GM19397 (cell line): ENCODE measurements around the gene ABCC9.
"Not testable (repeated sequence)": the region's sequence is repeated elsewhere in the genome, so short reads cannot be mapped to it uniquely, and the experiment has no call there.

Experiments used
- ATAC-seq: cut with Tn5 transposase; IDR thresholded peaks from one replicate; pipeline ENCODE4 v1.9.1; 2021; ENCODE audit warnings: mild to moderate bottlenecking, moderate library complexity; ENCODE audit not compliant: unreplicated experiment

Gene ABCC9

GRCh38 chr12:21934173-21934572 is 7.1 kb downstream of the ABCC9 start:
- no peak for ATAC-seq

DNA sequence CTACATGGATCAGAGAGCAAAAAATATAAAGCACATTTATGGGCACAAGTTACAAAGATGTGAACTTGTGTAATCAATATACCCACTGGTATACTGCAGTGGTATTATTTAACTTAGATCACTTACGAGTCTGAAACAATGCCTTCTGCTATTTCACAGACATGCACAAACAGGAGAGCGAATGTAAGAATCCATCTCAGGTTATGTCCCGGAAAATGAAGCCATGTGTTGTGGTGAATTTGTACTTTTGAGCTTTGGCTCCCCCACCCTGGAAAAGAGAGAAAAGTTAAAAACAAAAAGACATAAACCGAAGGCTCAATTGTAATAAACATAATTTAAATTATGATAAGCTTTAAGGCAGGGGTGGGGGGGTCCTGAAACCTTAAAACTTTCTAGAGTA is 7.6 kb downstream of the ABCC9 start:
- no peak for ATAC-seq

- not testable (repeated sequence) for ATAC-seq
These were observed 11.3 kb downstream of the ABCC9 start for GRCh38 chr12:21929972-21930371.

DNA sequence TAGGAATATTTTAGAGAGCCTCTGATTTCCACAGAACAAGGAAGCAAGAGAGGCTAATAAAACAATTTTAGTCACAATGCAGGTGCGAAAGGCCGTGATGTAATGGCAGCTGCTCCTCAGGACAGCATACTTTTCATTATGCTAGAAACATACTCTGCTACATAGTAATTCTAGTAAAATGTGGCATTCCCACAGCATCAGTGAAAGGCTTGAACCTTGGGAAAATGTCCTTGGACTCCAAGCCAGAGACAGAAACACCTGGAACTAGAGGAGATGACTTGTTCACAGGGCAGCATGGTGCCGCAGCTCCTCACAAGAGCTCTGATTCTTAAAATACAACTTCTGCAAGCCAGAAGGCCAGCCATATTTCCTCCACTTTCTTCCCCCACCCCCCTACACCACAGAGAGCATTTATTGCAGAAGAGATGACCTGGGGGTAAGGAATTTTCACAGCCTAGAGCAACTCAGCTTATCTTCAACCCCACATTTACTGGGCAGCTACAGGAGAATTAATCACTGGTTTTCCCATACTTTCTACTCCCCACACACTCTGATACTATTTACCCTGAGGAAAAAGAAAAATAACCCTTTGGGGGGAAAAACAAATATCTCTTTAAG is 15.8 kb downstream of the ABCC9 start:
- no peak for ATAC-seq

- no peak for ATAC-seq
These were observed 19.8 kb downstream of the ABCC9 start for GRCh38 chr12:21921436-21921835.

DNA sequence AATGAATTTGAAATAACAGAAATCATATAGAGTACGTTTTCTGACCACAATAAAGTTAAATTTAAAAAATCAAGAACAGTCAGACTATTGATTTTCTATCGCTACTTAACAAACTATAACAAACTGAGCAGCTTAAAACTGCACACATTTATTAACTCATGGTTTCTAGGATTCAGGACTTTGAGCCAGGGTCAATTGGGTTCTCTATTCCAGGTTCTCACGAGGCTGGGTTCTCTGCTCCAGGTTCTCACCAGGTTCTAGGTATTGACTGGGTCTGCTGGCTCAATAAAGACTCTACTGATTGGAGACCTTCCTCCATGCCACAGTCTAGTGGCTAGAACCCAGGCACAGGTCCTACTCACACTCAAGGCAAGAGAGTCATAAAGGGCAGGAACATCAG is 22.8 kb downstream of the ABCC9 start:
- ATAC-seq: no peak

GRCh38 chr12:21913823-21914222 is 27.4 kb downstream of the ABCC9 start:
- no peak for ATAC-seq

DNA sequence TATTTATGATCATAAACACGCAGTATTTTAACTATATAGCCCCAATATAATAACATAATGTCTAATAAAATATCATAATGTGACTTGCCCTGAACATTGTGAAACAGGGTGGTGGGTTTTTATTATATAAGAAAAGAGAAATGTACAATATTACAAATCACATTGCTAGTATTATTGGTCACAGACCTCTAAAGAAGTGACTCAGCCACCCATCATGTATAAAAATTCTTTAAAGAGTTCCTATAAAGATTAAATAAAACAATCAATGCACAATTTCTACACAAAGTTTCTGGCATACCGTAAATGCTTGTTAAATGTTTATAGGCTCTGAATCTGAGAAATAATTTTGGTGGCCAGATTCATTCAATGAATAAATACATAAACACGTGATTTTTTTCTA is 28.9 kb downstream of the ABCC9 start:
- no peak for ATAC-seq

DNA sequence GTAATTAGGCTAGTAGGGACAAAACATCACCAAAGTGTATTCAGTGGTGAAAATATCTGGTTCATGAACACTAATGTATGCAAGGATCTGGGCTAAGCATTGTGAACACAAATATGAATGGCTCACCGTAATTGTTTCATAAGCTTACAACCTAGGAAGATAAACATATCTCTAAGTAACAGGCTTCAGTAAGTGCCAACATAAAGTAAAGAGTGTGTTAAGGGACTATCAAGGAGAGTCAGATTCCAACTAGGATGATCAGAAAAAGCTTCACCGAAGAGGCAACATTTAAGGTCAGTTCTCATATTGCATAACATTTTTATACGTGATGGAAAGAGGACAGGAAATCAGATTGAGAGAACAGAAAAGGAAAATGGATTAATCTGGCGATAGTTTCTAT is 29.4 kb downstream of the ABCC9 start:
- ATAC-seq: no peak

DNA sequence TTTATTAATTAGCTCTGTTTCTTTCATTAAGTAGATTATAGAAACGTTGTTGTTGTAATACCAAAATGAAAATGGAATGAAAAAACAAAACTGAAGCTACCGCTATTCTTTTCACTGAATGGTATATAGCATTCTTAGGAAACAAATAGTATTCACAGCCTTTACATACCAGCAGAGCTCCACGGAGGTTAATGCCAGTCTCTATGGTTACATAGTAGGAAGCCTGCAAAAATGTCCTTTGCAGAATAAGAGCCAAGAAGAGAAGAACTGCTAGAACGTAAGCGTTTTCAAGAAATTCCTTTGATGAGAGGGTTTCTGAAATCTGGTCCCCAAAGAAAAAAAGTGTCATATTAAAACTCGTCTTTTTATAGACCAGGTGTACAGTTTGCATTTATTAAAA is 30.6 kb downstream of the ABCC9 start:
- no peak for ATAC-seq

DNA sequence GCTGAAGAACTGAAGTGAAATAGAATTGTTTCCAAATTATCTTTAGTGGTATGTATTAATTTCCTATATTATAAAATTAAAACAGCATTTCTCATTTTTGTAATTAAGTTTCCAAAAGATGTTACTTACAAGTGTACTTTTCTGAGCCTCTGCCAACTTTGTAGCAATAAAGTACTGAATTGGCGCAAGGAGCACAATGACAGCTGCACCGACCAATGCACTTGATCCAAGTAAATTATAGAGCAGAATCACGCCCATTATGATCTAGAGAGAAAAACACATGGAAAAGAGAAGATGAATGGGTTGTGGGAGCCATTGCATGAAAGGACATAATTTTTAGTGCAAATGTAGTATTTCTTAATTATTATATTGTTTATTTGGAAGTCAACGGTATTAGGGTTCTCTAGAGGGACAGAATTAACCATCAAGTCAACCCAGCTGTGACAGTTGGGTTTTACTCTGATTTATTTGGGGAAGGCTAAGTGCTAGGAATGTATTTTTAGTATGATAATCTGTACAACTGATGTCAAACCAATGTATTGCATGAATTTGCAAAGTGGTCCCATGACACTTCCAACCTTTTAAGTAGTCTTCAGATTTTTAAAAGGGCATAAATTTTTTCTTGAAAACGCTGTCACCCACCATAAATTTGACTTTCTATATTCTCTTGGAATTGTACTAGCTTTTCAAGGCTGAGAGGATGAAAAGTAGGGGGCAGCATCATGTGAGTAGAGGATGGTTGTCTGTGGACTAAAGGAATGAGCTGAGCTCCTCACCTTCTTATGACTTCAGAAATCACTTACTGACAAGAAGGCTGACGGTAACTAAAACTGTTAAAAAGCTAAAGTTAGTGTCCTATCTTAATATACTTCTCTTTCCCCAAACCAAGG is 33.0 kb downstream of the ABCC9 start:
- ATAC-seq: no peak

DNA sequence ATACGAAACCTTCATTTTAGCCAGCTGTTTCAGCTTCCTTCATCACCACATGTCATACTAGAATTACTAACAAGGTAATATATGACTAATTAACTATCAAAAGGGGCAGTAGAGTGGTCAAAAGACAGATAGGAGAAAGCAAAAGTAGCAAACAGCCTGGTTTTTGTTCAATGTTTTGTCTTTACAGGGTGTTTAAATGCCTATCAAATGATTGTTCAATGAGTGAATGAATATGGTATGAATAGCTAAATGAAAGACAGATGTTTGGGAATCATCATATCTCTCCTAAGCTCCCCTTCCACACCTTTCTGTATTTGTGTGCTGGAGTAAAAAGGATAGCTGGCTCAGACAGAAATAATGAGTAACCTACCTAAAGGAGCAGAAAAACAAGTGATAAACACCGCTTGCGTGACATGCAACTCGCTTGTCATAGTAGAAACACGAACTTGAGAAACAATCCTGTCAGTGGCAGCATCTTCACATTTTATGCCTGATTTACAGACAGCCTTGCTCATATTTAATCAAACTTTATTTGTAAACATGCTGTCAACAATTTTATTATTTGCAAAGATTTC is 34.2 kb downstream of the ABCC9 start:
- peak; percentile 90 for ATAC-seq

- not testable (repeated sequence) for ATAC-seq
These were observed 41.7 kb downstream of the ABCC9 start for GRCh38 chr12:21899532-21899931.

DNA sequence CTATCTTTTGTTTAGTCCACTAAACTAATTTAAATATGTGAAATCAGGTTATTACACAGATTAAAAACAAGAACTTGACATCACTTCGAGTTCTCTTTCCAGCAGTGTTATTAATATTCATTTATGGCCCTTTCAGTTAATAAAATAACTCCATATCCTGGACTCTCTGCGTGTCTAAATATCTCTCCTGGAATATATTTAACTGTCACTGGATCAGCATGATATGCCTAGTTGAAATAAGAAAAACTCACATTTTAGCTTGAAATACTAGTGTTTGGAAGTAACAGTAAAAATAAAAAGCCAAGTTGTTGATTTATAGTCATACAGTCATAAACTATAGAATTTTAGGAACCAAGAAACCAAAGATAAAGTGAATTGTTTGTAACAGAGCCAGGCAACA is 45.6 kb downstream of the ABCC9 start:
- no peak for ATAC-seq

DNA sequence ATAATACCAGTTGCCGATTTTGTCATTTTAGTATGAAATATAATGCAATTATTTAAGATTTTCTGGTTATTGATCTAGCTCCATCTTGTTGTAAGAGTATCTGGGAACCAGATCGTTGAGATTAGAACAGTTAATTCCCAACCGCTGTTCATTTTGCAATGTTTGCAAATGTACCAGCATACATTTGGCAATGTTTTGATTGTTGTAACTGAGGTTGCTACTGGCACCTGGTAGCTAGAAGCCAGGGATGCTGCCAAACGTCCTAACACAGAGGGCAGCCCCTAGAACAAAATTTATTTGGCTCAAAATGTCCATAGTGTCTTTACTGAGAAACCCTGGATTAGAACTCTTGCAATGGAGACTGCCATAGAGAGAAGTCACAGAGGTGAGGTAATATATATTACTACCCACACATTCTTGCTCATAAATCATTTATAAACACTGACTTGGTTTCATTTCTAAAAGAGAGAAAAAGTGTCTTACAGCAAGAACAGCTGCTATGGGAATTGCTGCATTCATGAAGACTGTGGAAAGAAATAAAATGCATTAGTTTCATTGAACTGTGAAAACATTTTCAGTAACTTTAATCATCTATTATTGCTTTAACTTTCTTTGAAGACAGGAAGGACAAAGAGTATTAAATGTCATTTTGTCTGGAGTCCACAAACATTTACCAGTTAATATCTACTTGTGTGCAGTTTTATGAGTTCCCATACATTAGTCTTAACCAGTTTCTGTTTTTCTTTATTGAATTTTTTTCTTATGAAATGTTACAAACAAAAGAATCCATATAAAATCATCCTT is 46.2 kb downstream of the ABCC9 start:
- ATAC-seq: no peak

DNA sequence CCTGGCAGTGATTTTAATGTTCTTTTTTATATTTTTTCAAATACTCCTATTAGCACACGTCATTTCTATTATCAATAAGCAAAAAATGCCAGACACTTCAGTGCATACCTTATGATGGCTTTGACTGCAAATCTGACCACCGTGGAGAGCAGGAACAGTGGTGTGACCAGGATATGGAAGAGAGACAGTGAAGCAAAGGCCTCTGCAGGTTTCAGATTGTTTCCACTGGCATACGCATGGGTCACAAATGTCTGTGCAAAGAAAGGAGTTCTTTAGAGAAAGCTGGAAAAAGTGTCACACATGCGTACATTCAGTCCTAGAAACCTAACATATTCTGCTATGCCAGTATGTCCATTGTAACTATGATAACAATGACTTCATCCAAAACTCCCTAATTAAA is 47.3 kb downstream of the ABCC9 start:
- no peak for ATAC-seq

DNA sequence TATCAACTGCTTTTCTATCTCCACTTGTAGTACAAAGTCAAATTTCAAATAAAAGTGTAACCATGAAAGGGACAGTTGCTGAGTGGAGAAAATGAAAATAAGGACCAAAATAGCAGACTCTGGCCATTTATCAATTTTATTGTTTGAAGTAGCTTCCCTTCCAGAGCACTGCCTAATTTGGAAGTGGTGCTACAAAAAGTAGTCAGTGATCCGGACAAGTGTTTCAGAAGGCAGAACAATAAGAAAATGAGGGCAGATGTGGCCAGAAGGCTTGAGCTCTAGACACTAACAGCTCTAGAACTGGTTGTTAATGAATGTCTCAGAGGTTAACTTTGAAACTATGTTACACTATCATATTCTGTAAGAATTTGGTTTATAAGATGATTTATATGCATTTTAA is 48.9 kb downstream of the ABCC9 start:
- ATAC-seq: no peak

- no peak for ATAC-seq
These were observed 49.4 kb downstream of the ABCC9 start for GRCh38 chr12:21891751-21892217.

DNA sequence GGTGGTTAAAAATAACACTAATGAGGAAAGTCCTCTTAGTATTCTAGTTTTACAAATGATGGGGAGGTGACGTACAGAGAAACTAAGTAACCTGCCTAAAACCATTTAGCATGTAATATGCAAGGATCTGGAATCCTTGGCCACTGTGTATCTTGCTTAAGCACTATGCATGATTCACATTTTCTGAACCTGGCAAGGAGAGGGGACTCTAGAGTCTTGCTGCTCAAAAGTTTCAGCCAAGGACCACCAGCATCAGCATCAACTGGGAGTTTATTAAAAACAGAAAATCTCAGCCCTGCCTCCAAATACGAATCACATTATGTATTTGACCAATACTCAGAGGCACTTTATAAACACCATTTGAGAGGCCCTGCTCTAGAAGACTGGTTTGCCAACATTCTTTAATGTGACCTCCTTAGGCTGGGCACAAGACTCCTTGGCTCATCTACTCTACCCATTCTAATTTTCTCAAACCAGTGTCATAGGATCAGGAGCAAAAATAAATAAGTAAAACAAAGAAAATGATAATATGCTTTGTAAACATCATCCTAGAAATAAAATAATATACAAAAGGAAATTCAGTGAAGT is 52.9 kb downstream of the ABCC9 start:
- no peak for ATAC-seq

- no peak for ATAC-seq
These were observed 56.3 kb downstream of the ABCC9 start for GRCh38 chr12:21884936-21885335.

DNA sequence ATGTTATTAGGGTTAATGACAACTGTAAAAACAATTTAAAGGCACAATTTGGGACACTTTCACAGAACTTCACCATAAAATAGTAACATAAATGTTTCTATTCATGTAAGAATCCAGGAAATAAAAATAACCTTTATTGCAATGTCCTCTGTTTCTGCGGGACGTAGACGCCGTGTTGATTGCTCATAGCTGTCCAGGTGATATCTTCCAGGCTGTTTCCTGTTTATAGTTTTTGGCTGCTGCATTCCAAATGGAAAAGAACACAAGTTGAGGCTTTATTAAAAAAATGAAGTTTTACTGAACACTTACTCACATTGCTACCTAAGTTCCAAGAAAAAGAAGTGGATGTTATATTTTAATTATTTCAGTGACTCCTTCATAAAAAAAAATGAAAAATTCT is 58.6 kb downstream of the ABCC9 start:
- no peak for ATAC-seq
